ENCODE data around the gene VAV3. TPM values are rescaled to one million over a fixed set of nuclear protein-coding genes. Genes with fewer than 3 reads are reported as not detected.

The VAV3 gene
- total RNA-seq (2022; extraction: Qiagen RNA extraction), result 0.56 to 1.5 TPM (median 0.66 TPM) in 5 replicates

GRCh38 chr1:107965110-107965991 lies at the start of gene VAV3:
Gene VAV3, minus strand, starts transcription at chr1:107965180. Its CDS starts 311 bp downstream, at chr1:107964869.

Other genes with a start within 250 kb of the VAV3 start
- 20.7 to 37.8 TPM (median 29.1 TPM) in 5 replicates for gene SLC25A24, start 235.2 kb upstream of the VAV3 start, total RNA-seq (2022; extraction: Qiagen RNA extraction)

Data from A549 treated with Hydrocortisone at 1 μM for 4 hours (cell line).